CD4-positive, alpha-beta T cell treated with Interleukin-1 beta for 1 hour (primary cell): ENCODE data around the gene KCNAB1.
"Not testable (repeated sequence)": the region's sequence is repeated elsewhere in the genome, so short reads cannot be mapped to it uniquely, and the experiment has no call there.

Experiments
- DNase-seq, 2 donors: peaks; one replicate each; pipeline ENCODE4 v3.0.0-alpha.2; 2020 to 2022

Gene KCNAB1

DNA sequence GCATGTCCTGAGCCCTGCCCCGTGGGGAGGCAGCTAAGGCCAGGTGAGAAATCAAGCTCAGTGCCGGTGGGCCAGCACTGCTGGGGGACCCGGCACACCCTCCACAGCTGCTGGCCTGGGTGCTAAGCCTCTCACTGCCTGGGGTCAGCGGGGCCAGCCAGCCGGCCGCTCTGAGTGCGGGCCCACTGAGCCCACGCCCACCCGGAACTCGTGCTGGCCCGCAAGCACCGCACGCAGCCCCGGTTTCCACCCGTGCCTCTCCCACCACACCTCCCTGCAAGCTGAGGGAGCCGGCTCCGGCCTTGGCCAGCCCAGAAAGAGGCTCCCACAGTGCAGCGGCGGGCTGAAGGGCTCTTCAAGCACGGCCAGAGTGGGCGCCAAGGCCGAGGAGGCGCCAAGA is 103.7 kb downstream of the KCNAB1 start:
- not testable (repeated sequence) for DNase-seq

DNA sequence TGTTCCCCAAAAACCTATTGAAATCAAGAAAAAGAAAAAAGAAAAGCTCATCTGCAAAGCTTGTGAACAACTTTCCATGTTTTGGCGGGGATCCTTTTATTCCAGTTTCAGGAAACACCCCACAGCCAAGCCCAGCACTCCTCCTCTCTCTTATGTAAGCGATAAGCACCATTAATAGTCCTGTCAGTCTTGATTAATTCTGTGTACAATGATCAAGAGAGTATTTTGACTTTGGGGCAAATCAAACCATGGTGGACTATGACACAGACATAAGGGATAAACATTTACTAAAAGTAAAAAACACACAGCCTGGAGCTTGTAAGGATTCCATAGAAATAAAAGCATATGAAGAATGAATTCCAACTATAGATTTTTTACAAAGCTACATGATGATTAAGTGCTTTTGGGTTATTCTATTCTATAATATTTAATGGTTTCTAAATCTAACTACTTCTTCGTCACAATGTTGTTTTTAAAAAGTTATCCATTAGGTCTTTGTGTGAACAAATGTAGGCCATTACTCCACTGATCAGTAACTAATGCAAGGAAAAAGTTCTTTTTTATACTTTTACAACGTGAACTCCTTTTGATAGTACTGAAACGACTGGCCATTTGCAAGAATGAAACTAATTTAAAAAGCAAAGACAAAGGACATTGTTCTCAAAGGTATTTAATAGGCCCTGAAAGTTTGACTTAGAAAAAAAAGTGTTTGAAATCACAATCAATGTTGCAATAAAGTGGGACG is 106.5 kb downstream of the KCNAB1 start:
- DNase-seq = no peak

DNA sequence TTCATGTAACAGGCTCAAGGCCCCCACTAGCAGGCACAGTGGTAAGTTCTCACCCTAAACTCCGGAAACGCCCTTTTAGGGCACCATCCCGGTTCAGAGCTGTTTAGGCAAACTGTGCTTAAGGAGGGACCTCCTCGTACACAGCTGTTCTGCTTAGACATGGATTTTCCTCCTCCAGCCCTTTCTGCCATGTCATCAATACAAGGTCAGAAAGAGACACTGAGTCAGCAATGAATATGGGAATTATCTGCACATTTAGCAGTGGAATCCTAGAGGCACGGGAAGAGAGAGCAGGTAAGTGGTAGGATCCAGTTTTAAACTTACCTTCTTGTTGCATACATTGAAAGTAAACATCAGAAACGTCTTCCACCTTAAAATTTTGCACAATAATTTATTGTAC is 107.3 kb downstream of the KCNAB1 start:
- no peak for DNase-seq

DNA sequence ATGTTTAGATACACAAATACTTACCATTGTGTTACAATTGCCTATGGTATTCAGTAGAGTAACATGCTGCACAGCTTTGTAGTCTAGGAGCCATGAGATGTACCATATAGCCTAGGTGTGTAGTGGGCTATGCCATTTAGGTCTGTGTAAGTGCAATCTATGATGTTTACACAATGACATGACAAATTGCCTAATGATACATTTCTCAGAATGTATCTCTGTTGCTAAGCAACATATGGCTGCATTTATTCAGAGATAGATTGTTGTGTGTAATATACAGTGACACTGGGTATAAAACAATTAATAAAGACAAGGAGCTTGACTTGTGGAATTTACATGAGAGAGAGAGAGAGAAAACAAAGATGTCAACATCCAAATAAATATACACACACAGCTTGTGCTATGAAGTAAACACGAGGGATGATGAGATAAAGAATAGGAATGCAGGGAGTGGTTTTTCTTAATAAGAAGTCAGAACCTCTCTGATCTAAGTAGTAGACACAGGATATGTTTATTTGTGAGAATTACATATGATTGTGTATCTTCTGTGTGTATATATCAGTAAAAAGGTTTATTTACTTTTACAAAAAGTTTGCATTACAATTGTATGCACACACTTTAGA is 110.0 kb downstream of the KCNAB1 start:
- DNase-seq = no peak

DNA sequence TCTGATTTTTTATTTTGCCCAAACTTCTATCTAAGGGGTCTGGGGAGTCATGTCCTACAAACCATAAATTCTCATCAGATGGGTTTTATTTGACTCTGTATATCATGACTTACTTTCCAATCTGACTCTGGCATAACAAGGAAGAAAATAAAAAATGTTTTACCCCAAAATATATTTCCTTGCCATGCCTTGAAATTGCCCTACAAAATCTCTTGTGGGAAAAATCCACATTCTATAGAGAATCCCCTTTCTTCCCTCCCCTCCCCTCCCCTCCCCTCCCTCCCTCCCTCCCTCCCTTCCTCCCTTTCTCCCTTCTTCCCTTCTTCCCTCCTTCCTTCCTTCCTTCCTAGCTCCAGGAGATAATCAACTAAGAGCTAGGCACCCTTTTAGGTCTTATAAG is 110.8 kb downstream of the KCNAB1 start:
- not testable (repeated sequence) for DNase-seq

DNA sequence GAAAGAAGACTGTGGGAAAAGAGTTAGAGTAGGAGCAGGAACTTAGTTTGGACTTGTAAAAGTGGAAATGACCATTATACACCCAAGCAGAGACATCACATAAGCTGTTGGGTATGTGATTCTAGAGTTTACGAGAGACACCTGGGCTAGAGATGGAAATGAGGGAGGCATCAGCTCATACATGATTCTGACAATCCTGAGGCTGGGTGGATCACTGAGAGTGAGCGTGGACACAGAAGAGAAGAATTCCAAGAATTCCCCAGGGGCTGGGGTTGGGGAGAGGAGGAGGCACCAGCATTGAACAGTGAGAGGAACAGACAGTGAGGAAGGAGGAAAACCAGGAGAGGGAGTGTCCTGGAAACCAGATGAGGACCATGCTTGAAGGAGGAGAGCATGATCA is 113.5 kb downstream of the KCNAB1 start:
- no peak for DNase-seq

DNA sequence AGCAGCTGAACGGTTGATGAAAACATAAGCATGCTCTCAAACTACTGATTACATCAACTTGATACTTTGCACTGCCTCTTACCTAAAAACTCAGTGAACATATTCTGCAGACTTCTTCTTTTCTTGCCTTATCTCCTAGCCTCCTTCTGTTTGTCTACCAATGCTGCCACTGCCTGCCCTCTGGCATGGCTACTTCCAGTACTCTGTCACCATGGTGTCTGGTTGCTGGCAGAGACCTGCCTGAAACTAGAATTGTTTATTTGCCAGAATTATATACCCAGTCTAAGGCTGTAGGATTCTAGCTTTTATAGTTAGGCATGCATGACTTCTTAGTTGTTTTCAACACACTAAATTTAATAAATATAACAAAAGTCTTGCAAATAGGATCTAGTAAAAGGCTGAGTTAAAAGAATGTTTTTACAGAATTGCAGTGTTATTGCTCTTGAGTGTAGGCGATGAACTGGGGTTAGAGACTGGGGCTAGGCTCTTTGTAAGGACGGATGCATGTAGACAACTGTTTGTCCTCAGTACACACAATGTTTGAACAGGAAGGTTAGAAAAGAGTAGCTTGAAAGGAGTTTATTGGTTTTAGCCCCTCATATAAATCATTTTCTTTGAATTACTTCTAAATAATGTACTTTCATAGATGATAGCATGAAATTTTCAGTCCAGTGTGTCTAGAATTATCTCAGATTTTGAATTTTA is 116.3 kb downstream of the KCNAB1 start:
- no peak for DNase-seq

DNA sequence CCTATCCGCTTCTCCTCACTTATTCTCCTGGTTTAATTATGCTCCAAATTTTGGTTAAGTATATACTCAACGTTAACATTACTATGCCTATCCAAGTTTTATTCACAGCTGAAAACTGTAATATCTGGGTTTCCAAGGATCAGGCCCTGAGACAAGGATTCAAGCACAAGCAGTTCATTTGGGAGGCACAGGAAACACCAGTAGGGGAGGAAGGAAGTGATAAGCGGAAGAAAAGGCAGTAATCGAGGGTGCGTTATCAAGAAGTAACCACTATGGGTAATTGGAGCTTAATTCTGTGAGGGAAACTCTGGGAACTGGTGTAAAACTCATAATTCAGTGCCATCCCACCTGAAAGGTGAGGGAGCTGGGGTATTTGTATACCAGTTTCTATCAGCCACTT is 120.3 kb downstream of the KCNAB1 start:
- no peak for DNase-seq

DNA sequence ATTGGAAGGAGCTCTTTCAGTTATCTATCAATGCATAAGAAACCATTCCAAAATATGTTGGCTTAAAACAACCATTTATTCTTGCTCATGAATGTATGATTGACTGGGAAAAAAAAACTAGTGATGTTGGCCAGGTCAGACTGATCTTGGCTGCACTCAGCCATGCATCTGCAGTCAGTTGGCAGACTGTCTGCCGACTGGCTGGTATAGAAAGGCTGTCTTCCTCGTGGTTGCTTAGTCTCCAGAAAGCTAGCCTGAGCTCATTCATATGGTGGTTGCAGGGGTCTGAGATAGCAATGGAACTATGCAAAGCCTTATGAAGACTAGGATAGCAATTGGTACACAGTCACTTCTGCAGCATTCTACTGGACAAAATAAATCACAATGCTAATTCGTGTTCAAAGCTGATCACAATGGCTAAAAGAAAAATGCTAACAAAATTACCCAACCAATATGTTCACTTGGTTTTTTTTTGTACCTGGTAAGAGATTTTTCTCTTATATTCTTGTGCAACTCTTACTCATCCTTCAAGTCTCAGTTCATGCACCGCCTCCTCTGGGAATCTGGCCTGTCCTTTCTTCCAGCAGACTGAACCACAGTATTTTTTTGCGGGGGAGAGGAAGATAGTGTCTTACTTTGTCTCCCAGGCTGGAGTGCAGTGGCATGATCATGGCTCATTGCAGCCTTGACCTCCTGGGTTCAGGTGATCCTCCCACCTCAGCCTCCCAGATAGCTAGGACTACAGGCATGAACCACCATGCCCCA is 126.8 kb downstream of the KCNAB1 start:
- no peak for DNase-seq

DNA sequence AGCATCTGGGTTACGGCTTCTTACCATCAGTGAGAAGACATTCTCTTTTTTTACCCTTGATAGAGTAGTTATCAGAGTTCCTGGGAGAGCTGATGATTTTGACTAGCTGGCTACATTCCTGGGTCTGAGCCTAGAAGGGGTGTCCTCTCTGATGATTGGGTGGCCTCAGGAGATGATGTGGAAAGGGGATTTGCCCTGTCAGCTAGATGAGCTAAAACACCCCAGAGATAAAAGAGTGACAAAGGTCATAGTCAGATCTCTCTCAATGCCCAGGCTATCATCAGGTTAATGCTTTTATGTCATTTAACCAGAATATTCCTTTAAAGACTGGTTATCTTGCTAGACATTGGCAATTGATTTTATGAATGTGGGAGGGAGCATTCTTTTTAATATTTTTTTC is 130.2 kb downstream of the KCNAB1 start:
- no peak for DNase-seq

DNA sequence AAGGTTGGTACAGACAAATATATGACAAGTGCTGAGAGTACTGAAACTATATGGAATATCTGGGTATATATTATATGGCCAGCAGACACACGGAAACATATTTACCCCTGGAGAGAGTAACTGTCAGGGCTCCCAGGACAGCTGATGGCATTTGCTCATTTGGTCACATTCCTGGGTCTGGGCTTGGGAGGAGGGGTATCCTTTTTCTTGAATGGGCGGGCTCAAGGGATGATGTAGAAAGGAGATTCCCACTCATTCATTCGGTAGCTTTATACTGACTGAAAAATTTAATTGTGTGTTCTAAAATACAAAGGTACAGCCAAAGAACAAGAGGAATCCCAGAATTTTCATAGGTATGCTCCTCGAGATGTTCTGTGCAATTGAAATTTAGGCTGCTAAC is 131.0 kb downstream of the KCNAB1 start:
- DNase-seq = no peak

DNA sequence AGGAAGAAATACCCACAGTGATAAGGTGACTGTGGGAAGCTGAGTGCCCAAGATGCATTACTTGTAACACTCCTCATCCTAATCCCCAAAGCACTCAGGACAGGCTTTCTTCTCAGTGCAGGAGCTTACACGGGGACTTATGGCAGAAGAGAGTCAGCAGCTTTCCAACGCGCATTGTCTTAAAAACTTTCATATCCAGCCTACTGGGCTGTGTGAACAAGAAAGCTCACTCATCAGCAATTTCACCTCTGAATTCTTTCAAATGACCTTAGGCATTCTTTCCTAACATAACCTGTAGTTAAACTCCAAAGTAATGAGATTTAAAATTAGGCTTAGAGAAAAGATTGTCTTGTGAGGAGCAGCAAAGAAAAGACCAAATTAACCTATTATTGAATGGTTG is 132.3 kb downstream of the KCNAB1 start:
- DNase-seq = no peak

DNA sequence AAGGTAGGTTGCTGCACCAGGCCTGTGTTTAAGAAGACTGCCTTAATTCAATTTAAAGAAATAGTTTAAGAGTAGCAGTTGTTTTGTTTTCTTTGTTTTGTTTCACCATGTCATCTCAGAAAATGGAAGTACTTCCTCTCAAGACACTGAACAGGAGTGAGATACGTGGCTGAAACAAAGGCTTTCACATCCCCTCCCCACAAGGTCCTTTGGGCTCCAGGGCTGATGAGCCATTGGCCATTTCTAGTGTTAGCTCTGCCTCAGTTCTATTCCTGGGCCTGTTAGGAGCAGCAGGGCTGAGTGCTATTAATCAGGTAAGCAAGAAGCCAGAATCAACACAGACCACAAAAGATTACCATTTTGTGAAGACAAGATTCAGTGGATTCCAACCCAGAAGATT is 132.8 kb downstream of the KCNAB1 start:
- no peak for DNase-seq

DNA sequence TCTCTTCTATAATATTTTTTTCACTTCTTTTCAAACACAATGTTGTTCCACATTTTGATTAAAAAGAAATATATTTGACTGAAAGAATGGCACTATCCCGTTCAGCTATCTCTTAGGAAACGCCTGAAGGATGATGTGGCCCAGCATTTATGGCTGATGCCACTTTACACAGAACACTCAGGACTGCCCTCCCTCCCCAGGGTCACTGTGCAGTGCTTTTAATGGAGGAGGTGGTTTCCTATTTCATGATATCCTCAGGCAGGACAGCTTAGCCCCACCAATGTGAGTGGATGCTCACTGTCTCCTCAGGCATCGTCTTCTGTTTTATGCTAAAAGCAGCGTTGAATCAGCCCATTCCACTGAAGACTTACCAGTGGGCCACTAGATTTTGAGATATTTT is 135.9 kb downstream of the KCNAB1 start:
- no peak for DNase-seq

DNA sequence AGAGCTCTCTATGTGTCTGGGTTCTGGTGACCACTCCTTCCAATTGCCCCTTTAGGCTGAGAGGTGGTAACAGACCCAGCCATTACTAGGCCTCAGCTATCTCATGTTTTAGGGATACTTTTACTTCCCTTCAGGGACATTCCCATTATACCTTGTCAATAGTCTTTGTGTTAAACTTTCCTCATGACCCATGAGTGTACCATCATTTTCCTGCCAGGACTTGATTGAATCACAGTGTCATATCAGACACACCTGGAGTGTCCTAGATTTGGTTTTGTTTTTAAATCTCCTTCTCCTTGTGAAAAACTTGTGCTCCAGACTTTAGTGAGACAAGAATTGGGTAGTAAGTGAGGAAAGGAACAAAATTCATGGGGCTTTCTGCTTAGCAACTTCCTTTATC is 136.6 kb downstream of the KCNAB1 start:
- DNase-seq = no peak

DNA sequence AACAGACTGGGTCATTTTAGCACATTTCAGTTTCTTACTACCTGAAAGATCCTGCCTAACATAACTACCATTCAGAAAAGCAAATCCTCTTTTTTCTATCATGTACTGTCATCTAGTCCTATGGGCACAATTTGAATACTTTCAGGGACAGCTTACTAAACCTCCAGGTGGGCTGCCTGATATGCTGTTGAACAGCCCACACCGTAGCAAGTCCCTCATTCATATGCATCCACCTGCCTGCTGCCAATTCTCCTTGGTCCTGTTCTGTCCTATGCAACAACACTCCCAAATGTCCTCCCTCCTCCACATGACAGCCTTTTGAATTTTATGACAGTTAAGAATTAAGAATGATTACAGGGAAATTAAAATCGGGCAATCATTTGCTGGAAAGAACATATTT is 137.9 kb downstream of the KCNAB1 start:
- DNase-seq = no peak

DNA sequence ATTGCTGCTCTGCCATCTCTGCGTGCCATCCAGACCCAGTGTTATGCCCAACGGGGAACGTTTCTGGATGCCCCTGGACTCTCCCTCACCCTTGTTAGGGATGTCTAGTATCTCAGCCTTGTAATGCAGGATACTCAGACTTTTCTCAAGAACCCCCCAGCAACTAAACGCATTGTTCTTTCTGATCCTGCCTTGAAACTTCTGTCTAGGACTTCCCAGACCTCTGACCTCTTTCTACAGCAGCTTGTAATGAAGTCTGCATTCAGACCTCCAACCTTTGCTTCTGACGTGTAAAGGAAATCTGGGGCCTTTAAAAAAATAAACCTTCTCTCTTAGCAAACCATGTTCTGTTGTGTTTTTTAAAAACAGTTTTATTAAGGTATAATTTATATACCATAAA is 139.5 kb downstream of the KCNAB1 start:
- no peak for DNase-seq

DNA sequence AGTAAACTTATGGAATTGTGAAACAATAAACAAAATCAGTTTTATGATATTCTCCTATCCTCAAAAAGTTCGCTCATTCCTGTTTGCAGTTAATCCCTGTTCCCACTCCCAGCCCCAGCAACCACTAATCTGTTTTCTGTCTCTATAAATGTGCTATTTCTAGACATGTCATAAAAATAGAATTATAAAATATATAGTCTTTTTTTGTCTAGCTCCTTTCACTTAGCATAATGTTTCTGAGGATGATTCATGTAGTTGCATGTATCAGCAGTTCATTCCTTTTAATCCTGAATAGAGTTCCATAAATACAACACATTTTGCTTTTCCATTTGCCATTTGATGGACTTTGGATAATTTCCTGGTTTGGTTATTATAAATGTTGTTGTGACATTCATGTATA is 140.0 kb downstream of the KCNAB1 start:
- DNase-seq = no peak

DNA sequence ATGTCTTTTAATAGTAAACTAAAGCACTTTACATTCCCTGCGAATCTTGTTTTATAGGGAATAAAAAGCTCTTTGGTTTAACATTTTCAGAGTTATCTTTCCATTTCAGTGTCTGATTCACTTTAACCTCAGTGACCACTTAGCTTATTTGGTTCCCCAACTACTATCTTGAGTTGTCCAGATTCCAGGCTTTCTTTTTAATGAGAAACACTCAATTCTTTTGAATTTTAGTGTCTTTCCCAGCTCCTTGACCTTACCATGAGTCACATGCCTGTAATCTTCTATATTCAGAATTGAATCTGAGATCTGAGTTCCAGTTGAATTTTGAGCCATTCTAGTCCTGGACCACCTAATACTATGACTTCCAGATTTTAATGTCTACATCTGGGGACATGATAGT is 144.4 kb downstream of the KCNAB1 start:
- DNase-seq = no peak

DNA sequence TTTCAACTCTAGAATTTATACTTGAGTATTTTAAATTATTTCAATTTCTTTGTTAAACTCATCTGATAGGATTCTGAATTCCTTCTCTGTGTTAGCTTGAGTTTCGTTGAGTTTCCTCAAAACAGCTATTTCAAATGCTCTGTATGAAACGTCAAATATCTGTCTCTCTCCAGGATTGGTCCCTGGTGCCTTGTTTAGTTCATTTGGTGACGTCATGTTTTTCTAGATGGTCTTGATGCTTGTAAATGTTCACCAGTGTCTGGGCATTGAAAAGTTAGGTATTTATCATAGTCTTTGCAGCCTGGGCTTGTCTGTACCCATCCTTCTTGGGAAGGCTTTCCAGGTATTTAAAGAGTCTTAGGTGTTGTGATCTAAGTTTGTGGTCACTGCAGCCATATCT is 151.1 kb downstream of the KCNAB1 start:
- DNase-seq = no peak

DNA sequence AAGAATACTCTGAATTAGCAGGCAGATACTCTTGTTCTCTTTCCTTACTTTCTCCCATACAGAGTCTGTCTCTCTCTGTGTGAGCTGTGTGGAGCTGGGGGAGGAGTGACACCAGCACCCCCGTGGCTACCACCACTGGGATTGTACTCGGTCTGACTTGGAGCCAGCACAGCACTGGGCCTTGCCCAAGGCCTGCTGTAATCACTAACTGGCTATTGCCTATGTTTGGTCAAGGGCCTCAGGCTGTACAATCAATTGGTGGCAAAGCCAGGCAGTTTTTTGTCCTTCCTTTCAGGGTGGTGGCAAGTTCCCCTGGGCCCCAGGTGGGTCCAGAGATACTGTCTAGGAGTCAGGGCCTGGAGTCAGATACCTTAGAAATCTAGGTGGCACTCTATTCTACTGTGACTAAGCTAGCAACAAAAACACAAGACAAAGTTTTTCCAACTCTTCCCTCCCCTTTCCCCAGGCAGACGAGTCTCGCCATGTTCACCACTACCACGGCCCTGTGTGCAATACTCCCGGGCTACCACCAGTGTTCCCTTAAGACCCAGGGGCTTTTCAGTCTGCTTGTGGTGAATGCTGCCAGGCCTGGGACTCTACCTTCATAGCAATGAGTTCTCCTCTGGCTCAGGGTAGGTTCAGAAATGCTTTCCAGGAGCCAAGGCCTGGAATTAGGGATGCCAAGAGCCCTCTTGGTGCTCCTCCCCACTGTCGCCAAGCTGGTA is 151.8 kb downstream of the KCNAB1 start:
- DNase-seq = no peak

DNA sequence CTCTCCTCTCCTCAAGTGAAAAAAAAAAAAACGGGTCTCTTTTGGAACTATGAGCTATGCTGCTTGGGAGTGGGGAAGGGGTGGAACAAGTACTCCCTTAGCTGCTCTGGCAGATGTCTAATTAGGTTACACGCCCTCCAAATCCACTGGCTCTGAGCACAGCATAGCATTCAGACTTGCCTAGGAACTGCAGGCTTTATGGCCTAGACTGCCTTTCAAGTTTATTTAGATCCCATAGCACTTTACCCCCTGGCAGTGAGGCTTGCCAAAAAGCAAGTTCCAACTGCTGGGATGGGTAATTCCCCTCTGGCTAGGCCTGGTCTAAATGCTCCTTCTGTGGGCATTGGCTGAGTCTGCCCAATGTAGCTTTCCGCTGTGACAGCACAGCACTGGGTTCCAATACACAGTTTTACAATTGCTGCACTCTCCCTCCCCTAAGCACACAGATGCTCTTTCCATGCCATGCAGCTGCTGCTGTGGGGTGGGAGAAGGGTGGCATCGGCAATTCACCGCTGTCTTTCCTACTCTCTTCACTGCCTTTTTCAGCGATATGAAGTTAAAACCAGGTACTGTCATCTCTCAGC is 152.8 kb downstream of the KCNAB1 start:
- DNase-seq = no peak

DNA sequence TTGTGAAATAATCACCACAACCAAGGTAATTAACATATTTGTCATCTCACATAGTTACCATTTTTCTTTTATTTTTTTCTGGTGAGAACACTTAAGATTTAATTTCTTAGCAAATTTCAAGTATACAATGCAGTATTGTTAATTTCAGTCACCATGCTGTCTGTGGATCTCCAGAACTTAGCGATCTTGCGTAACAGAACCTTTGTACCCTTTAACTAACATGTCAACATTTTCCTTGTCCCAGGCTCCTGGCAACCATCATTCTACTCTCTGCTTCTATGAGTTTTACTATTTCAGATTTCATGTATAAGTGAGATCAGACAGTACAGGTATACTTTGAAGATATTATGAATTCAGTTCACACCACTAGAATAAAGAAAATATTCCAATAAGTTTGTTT is 154.4 kb downstream of the KCNAB1 start:
- DNase-seq = no peak
